Measurements from ENCODE around the gene SERPING1.

Gene SERPING1

DNA sequence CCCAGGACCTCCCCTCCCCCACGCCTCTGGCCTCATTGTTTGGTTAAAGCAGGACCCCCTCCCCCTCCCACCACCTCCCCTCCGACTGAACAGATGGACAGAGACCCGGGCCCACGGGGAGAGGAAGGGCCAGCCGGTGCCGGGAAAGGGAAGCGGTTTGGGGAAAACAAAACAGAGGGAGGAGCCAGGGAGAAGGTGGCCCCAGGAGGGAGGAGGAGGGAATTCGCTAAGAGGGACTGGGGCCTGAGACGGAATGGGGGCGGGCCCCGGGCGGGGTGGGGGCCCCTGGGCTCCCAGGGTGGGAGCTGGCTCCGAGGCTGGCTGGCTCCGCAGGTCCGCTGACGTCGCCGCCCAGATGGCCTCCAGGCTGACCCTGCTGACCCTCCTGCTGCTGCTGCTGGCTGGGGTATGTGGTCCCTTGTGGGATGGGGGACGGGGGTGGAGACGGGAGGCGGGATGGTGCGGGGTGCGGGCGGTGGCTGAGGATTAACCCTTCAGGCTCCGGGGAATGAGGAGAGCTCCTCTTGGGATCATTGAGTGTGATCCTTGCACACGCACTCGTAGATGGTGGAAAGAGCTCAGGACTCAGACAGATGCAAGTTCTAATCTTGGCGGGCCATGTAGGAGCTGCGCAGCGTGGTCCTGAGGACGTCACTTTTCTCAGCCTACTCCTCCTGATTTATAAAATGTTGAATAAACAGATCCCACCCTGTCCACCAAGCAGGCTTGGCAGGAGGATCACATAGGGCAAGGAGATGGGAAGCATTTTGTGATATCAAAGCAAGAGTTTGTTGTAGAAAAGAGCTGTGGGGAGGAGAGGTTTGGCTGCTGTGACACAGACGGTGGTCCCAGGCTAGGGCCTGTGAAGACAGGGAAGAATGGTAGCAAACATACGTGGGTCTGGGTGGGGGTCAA, 688 bp downstream of the SERPING1 start:
- no peak for DNase-seq (ENCODE audit: low read depth in 2 of 2)

DNA sequence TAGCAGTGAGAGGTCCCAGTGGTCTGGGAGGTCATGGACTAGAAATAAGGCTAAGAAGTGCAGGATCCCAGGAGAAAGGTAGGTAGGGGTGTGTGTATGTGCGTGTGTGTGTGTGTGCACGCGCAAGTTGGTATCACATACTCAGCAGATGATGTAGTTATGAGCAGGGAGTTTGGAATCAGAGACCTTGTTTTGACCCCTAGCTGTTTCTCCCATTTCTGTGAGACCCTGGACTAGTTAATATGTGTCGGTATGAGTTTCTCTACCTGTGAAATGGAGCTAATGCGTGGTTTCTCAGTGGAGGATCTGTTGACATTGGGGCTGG, 1.3 kb downstream of the SERPING1 start:
- DNase-seq (ENCODE audit: low read depth in 2 of 2), result no peak

DNA sequence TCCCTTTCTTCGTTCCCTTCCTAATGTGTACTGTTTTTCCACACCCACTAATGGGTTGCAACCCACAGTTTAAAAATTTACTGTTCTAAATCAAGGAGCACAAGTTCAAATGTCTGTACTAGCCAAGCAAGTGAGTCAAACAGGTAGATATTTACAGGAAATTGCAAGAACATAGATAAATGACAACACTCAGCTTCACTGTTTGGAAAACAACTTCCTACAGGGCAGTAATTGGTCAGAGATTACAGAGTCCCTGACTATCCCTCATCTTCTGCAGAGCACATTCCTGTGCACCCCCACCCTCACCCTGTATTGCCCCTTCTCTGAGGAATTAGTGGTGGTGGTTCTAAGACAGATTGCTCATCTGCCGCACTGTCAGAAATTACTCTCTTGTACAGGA, 1.9 kb downstream of the SERPING1 start:
- no peak for DNase-seq (ENCODE audit: low read depth in 2 of 2)

DNA sequence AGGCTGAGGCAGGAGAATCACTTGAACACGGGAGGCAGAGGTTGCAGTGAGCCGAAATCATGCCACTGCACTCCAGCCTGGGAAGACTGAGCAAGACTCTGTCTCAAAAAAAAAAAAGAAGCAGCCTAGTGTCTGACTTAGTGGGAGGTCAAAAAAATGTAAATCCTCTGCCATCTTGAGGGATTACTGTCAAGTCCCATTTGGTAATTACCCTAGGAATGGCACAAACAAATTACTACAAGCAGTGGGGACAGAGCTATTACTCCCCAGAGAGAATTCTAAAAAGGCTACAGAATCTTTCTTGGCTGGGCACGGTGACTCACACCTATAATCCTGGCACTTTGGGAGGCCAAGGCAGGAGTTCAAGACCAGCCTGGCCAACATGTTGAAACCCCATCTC, 3.8 kb downstream of the SERPING1 start:
- no peak for DNase-seq (ENCODE audit: low read depth in 2 of 2)

DNA sequence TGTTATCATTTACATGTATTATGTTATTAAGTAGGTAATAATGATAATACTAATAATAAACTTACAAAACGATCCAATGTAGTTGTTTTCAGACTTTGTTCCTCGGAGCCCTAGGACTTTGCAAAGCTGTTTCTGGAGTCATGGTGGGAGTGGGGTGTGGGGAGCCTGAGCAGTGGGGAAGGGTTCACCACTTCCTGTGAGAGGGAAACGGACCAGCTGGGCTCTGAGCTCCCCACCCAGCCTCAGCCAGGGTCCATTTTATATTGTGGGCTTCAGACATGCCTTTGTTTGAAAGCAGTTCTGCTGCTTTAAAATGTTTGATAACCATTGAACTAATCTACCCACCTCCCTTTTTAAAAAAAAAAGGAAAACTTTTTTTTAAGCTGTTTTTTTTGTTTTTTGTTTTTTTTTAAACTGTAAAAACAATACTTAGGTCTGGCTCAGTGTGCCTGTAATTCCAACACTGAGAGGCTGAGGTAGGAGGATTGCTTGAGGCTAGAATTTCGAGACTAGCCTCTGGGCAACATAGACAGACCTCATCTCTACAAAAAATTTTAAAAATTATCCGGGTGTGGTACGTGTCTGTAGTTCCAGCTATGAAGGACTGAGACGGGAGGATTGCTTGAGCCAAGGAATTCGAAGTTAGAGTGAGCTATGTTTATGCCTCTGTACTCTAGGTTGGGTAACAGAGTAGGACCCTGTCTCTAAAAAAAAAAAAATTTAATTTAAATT, 7.0 kb downstream of the SERPING1 start:
- DNase-seq (ENCODE audit: low read depth in 2 of 2), result no peak

DNA sequence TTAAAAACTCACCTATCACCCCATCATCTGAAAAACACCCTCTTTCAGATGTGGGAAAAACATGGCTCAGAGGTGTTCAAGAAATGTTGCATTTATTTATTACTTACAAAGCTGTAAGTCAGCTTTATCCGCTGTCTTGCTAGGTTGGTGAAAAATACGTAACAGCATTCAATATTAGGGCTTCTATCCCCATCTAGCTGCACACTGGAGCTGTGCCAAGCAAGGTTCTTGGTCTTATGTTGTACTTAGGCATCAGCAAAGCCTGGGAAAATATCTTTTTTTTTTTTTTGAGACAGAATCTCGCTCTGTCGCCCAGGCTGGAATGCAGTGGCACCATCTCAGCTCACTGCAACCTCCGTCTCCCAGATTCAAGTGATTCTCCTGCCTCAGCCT, 7.5 kb downstream of the SERPING1 start:
- no peak for DNase-seq (ENCODE audit: low read depth in 2 of 2)

DNA sequence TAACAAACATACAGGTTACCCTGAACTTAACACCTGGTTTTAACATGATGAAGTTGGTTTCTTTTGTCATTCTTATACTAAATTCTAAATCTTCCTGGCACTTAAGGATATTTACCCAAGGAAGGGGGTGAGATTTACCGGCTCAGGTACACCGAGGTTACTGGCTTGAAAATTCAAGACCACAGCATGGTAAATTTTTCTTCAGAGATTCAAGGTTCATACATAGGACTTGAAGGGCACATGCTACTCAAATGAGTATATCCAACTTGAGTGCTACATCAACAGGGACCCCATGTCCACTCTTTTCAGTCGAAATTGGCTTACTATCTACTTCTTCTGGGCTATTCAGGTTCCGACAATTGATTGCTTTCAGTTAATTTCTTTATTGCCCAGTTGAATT, 12.7 kb downstream of the SERPING1 start:
- DNase-seq (ENCODE audit: low read depth in 2 of 2), result no peak

DNA sequence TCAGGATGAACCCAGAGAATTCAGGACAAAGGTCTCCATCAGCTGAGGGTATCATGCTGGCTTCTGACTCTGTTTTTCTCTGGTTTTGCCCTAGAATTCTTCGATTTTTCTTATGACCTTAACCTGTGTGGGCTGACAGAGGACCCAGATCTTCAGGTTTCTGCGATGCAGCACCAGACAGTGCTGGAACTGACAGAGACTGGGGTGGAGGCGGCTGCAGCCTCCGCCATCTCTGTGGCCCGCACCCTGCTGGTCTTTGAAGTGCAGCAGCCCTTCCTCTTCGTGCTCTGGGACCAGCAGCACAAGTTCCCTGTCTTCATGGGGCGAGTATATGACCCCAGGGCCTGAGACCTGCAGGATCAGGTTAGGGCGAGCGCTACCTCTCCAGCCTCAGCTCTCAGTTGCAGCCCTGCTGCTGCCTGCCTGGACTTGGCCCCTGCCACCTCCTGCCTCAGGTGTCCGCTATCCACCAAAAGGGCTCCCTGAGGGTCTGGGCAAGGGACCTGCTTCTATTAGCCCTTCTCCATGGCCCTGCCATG, 16.8 kb downstream of the SERPING1 start:
- no peak for DNase-seq (ENCODE audit: low read depth in 2 of 2)

DNA sequence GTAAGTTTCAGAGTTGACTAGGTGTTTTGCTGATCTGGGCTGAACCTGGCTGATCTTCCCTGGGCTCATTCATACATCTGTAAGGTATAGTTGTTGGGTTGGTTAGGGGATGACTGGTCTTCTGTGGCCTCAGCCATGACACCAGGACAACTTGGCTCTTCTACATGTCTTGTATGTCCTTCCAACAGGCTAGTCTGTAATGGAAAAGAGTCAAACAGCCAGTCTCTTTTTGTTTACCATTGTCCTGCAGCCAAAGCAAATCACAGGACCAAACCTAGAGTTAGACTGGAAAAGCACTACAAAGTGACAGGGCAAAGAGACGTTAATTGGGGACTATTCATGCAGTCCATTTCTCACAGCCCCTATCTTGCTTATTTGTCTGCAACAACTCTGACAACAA, 17.8 kb downstream of the SERPING1 start:
- DNase-seq (ENCODE audit: low read depth in 2 of 2), result no peak

DNA sequence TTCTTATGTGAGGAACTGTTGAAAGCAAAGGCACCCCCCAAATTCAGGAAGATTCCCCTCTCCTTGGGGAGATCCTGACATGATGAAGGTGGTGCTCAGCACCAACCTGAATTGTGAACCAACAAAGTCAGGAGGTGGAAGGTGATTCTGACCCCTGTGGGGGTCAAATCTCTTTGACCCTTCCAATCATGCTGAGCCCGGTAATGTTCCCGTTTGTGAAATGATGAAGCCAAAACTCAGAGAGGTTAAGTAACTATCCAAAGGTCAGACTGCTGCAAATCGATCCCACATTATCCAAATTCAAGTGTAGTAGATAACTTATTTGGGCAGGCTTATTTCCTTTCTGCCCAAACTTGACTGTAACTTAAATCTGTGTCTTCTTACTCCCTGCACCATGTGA, 19.1 kb downstream of the SERPING1 start:
- DNase-seq (ENCODE audit: low read depth in 2 of 2), result no peak

DNA sequence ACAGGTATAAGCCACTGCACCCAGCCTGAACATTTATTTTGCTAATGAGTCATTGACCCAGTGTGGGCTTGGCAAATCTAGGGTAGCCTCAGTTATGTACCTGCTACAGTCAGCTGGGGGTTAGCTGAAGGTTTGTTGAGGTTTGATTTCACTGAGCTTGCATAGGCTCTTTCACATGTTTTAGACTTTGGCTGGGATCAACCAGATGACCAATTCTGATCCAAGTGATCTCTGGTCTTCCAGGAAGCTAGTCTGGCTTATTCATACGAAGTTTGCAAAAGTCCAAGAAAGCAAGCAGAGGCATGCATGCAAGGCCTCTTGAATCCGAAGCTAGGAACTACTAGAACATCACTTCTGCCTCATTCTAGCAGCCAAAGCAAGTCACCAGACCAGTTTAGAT, 21.0 kb downstream of the SERPING1 start:
- no peak for DNase-seq (ENCODE audit: low read depth in 2 of 2)

DNA sequence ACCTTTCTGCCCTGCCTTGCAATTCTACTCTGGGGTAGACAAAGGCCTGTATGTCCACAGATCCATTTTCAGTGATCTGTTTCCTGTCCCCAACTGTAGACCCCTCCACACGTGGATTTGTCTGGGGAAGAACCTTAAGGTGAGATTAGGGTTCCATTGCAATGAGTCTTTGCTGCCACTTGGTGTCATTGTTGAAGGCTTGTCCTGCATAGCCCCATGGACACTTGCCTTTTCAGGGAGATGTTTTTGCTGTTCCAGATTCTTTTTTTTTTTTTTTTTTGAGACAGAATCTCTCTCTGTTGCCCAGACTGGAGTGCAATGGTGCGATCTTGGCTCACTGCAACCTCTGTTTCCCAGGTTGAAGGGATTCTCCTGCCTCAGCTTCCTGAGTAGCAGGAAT, 21.8 kb downstream of the SERPING1 start:
- no peak for DNase-seq (ENCODE audit: low read depth in 2 of 2)

DNA sequence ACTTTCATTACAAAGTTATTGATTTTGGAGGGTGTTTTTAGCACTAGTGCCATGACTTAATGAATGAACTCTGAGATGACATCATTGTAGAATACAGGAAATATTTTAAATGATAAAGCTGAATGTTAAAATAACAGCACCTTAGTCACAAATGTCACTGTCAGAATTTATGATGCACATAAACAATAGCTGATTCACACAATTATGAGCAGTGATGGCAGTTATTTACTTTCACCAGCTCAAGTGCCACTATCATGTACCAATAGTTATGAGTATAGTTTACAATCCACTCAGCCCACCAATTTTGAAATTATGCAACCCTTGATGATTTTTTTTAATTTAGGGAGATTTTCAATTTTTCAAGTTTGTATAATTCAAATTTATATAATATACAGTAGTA, 23.0 kb downstream of the SERPING1 start:
- no peak for DNase-seq (ENCODE audit: low read depth in 2 of 2)

DNA sequence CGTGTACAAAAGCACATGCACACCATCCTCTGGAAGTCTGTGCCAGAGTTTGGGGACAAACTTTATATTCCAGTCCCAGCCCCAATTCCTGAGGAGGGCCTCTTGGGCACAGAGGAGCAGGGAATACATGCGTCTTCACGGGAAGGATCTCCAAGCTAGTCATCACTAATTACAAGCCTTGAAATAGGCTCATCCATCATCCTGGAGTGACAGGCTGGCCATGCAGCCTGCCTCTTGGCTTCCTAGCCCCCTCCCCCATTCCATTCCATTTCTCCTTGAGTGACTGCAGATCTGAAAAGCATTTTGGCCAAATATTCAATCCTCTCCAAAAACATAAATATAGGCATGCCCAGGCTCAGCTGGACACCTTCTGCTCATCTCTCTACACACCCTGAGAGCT, 24.8 kb downstream of the SERPING1 start:
- DNase-seq (ENCODE audit: low read depth in 2 of 2), result no peak

DNA sequence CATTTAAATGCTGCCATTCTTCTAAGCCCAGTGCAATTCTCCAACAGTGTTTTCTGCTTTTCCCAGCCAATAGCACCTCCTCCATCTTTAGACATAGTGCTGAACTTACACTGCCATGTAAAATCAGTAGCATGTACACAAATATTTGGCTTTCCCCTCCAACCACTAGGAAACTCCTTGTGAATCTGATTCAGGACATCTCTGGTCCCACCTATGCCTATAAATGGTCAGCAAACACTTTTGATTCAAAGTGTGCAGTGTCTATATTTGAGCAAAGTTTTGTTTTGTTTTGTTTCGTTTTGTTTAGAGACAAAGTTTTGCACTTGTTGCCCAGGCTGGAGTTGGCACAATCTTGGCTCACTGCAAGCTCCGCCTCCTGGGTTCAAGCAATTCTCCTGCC, 27.4 kb downstream of the SERPING1 start:
- DNase-seq (ENCODE audit: low read depth in 2 of 2), result no peak

DNA sequence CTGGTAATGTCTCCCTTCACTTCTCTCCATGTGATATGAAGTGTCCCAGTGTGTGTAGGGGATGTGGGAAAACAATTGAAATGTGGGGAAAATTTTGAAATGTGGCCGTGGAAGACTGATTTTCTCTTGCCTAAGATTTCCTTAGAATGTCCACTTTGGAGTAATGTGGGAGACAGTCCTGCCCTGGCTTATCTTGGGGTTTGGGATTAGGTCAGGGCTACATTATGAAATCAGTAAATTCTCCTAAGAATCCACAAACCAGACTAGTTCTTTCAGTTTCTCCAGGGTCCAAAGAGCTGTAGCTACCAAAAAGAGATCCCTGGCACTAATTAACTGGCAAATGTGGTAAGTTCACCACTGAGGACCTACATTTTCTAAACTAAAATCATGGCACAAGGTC, 29.4 kb downstream of the SERPING1 start:
- no peak for DNase-seq (ENCODE audit: low read depth in 2 of 2)

DNA sequence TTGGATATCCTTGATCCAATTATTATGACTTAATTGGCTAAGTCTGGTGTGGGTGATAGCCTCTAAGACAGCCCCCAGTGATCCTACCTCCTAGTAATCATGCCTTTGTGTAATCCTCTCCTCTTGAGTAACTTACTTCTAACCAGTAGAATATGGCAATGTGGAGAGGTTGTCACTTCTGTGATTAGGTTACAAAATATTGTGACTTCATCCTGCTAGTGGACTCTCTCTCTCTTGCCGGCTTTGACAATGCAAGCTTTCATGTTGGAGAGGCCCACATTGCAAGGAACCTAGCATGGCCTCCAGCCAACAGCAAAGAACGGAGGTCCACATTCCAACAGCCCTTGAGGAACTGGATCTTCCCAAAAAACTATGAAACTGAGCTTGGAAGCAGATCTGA, 32.7 kb downstream of the SERPING1 start:
- DNase-seq (ENCODE audit: low read depth in 2 of 2), result no peak

DNA sequence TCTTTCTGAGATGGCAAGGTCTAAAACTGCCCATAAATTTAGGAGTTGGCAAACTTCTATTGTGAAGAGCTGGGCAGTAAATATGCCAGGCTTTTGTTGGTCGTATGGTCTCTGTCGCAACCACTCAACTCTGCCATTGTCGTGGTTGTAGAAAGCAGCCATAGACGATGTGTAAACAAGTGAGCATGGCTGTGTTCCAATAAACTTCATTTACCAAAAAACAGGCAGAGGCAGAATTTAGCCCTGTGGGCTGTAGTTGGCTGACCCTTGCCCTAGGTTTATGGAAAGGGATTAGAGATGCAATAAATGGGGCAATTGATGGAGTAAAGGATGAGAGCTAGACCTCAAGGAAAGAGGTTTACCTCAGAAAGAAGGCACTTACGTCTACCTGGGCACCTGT, 34.6 kb downstream of the SERPING1 start:
- no peak for DNase-seq (ENCODE audit: low read depth in 2 of 2)

DNA sequence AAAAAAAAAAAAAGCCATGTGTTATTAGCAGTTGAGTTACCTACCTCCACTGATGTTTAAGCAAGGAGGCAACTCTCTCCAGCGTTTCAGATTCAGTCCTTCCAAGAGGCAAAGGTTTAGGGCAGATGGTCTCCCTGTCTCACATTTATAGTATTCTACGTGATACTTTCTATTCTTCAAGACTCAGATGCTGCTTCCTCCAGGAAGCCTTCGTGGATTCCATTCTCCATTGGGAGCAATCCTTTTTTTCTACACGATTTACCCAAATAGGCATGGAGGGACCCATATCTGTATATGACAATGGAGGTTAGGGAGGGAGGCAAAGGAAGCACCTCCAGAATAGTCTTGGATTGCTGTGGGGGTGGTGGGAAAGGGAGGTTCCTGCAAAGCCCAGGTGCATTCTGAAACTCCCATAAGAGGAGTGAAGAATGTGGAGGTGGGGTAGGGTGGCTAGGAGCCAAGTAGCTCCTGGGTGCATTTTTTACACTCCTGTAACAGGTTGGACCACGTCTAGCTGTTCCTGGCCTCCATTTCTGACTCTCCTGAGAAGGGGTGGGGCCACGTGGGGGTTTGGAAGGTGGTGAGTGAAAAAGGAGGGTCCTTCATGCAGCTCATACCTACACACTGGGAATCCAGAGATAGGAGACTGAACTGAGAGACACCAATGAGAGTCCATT, 36.0 kb downstream of the SERPING1 start:
- no peak for DNase-seq (ENCODE audit: low read depth in 2 of 2)

DNA sequence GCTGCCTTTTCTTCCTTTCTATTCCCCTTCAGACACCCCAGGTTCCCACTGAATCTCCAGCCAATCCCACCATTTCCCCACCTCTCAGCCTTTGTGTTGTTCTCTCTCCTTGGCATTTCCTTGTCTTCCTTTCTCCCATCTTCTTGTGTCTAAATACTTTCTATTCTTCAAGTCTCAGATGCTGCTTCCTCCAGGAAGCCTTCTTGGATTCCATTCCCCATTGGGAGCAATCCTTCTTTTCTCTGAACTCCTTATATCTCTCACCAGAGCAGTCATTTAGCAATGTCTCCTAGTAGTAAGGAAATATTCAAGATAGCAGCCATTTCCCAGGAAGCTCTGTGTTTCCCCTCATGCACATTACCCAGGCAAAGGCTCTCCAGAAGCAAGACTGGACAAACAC, 36.8 kb downstream of the SERPING1 start:
- no peak for DNase-seq (ENCODE audit: low read depth in 2 of 2)

DNA sequence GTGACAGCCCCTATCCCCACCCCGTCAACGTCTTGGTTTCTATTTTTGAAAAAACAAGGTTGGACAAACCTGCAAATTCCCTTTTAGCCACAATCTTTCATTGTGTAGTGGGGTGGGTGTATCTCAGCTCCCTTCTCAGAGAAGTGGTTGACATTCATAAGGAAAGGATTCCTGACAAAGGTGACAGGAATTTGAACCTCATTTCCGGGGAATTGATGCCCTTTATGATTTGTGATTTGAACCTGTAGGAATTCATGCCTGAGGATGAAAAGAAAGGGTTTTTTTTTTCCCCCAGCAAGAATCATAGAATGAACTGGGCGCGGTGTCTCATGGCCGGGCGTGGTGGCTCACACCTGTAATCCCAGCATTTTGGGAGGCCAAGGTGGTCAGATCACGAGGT, 37.8 kb downstream of the SERPING1 start:
- DNase-seq (ENCODE audit: low read depth in 2 of 2), result no peak

DNA sequence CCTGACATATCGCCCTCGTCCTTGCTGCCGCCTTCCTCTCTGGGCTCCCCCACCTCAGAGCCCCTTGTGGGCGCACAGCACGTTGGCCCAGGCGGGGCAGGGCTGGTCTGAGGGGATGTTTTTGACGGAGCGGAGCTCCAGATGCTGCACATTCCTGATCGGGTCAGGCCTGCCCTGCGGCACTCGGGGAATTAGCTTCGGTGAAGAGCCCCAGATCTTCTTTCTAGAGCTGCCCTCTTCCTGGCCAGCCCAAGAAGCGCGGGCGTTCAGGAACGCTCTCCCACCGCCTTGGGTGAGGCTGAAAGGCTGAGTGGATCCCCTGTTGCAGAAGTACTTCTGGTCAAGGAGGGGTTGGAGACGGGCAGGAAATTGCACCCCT, 40.1 kb downstream of the SERPING1 start:
- no peak for DNase-seq (ENCODE audit: low read depth in 2 of 2)

All from stimulated activated CD8-positive, alpha-beta memory T cell treated with anti-CD3 and anti-CD28 coated beads, Interleukin-15, amount 100 ng/mL, for 48 hours (primary cell).